T-helper 2 cell treated with Interferon-gamma antibody and Interleukin-4, amounts not matched to agents 5 μg/mL and 100 μg/mL, for 36 hours (primary cell): ENCODE results near the gene WDR45.

Experiments used
- DNase-seq: peaks from one replicate; pipeline ENCODE4 v3.0.0; 2021; ENCODE audit warnings: low spot score
- H3K27ac Mint-ChIP-seq: one replicate; pipeline ENCODE4 v1.8.0; 2021; ENCODE audit warnings: mild to moderate bottlenecking, mixed read lengths
- H3K27me3 Mint-ChIP-seq: one replicate; pipeline ENCODE4 v1.8.0; 2021; ENCODE audit warnings: low read depth, mixed read lengths
- H3K36me3 Mint-ChIP-seq: one replicate; pipeline ENCODE4 v1.8.0; 2021; ENCODE audit warnings: low read depth, mixed read lengths
- H3K4me1 Mint-ChIP-seq: one replicate; pipeline ENCODE4 v1.8.0; 2021; ENCODE audit warnings: low read depth, mixed read lengths
- H3K4me3 Mint-ChIP-seq: one replicate; pipeline ENCODE4 v1.8.0; 2022; ENCODE audit warnings: mild to moderate bottlenecking, moderate library complexity, mixed read lengths
- H3K9me3 Mint-ChIP-seq: one replicate; pipeline ENCODE4 v1.8.0; 2021; ENCODE audit warnings: mixed read lengths

WDR45 gene

GRCh38 chrX:49043987-49044281 lies 35.8 kb downstream of the WDR45 start:
- H3K36me3 Mint-ChIP-seq, result peaks cover 6% of the 10 kb centered on the region
- no peak for DNase-seq
- H3K27ac Mint-ChIP-seq, result peak overlapping the region; percentile 90
- H3K27me3 Mint-ChIP-seq, result no peaks in the 10 kb centered on the region
- peaks cover 25% of the 10 kb centered on the region for H3K4me1 Mint-ChIP-seq
- peak overlapping the region; percentile 94 for H3K4me3 Mint-ChIP-seq
- no peaks in the 10 kb centered on the region for H3K9me3 Mint-ChIP-seq

- H3K9me3 Mint-ChIP-seq, result no peaks in the 10 kb centered on the region
- no peaks in the 10 kb centered on the region for H3K27me3 Mint-ChIP-seq
- H3K4me3 Mint-ChIP-seq, result peak within 1 kb of the TSS; percentile 94
- peak; percentile 95 for DNase-seq
- peaks cover 28% of the 10 kb centered on the region for H3K4me1 Mint-ChIP-seq
- H3K27ac Mint-ChIP-seq, result peak within 1 kb of the TSS; percentile 95
- peaks cover 12% of the 10 kb centered on the region for H3K36me3 Mint-ChIP-seq
These were observed 36.3 kb downstream of the WDR45 start, which contains the start of gene TFE3 for GRCh38 chrX:49043220-49043986. Gene TFE3, minus strand, starts transcription at chrX:49043357. Its CDS starts 131 bp downstream, at chrX:49043226.

- Mint-ChIP-seq H3K4me1 (peaks cover 28% of the 10 kb centered on the region), H3K36me3 (peaks cover 16% of the 10 kb centered on the region), H3K27me3 (no peaks in the 10 kb centered on the region), H3K27ac (peak overlapping the region; percentile 95), H3K4me3 (peak overlapping the region; percentile 94), H3K9me3 (no peaks in the 10 kb centered on the region)
- no peak for DNase-seq
These were observed 37.0 kb downstream of the WDR45 start for GRCh38 chrX:49042581-49043219.

- peaks cover 17% of the 10 kb centered on the region for H3K36me3 Mint-ChIP-seq
- H3K4me3 Mint-ChIP-seq, result peak overlapping the region; percentile 94
- no peaks in the 10 kb centered on the region for H3K27me3 Mint-ChIP-seq
- DNase-seq, result no peak
- peak overlapping the region; percentile 95 for H3K27ac Mint-ChIP-seq
- H3K9me3 Mint-ChIP-seq, result no peaks in the 10 kb centered on the region
- H3K4me1 Mint-ChIP-seq, result peaks cover 28% of the 10 kb centered on the region
These were observed 37.7 kb downstream of the WDR45 start for GRCh38 chrX:49041744-49042580.

- H3K9me3 Mint-ChIP-seq, result no peaks in the 10 kb centered on the region
- peaks cover 28% of the 10 kb centered on the region for H3K4me1 Mint-ChIP-seq
- no peak for DNase-seq
- H3K4me3 Mint-ChIP-seq, result peak overlapping the region; percentile 69
- H3K27me3 Mint-ChIP-seq, result no peaks in the 10 kb centered on the region
- peaks cover 19% of the 10 kb centered on the region for H3K36me3 Mint-ChIP-seq
- H3K27ac Mint-ChIP-seq, result peak overlapping the region; percentile 83
These were observed 39.2 kb downstream of the WDR45 start for GRCh38 chrX:49040376-49040955.

GRCh38 chrX:49039598-49040375 lies 39.9 kb downstream of the WDR45 start:
- peak overlapping the region; percentile 69 for H3K4me3 Mint-ChIP-seq
- no peaks in the 10 kb centered on the region for H3K27me3 Mint-ChIP-seq
- H3K36me3 Mint-ChIP-seq, result peaks cover 20% of the 10 kb centered on the region
- peak; percentile 45 for DNase-seq
- peak overlapping the region; percentile 83 for H3K27ac Mint-ChIP-seq
- no peaks in the 10 kb centered on the region for H3K9me3 Mint-ChIP-seq
- peaks cover 28% of the 10 kb centered on the region for H3K4me1 Mint-ChIP-seq

GRCh38 chrX:49037883-49038475 lies 41.7 kb downstream of the WDR45 start:
- Mint-ChIP-seq H3K27ac (peak overlapping the region; percentile 31), H3K9me3 (no peaks in the 10 kb centered on the region), H3K36me3 (peaks cover 33% of the 10 kb centered on the region), H3K27me3 (no peaks in the 10 kb centered on the region), H3K4me3 (no peak overlapping the region), H3K4me1 (peaks cover 19% of the 10 kb centered on the region)
- no peak for DNase-seq

- no peak overlapping the region for H3K27ac Mint-ChIP-seq
- no peak for DNase-seq
- peaks cover 24% of the 10 kb centered on the region for H3K36me3 Mint-ChIP-seq
- H3K4me3 Mint-ChIP-seq, result no peak overlapping the region
- H3K27me3 Mint-ChIP-seq, result no peaks in the 10 kb centered on the region
- no peaks in the 10 kb centered on the region for H3K9me3 Mint-ChIP-seq
- H3K4me1 Mint-ChIP-seq, result no peaks in the 10 kb centered on the region
These were observed 49.4 kb downstream of the WDR45 start for GRCh38 chrX:49030283-49030682.

- no peak overlapping the region for H3K4me3 Mint-ChIP-seq
- no peaks in the 10 kb centered on the region for H3K4me1 Mint-ChIP-seq
- no peaks in the 10 kb centered on the region for H3K9me3 Mint-ChIP-seq
- H3K36me3 Mint-ChIP-seq, result peaks cover 23% of the 10 kb centered on the region
- H3K27me3 Mint-ChIP-seq, result no peaks in the 10 kb centered on the region
- H3K27ac Mint-ChIP-seq, result no peak overlapping the region
- DNase-seq, result no peak
These were observed 49.8 kb downstream of the WDR45 start for GRCh38 chrX:49029876-49030275.
